Measurements from ENCODE around the gene MRPL14. TPM values are rescaled to one million over a fixed set of nuclear protein-coding genes. Genes with fewer than 3 reads are reported as not detected.

The MRPL14 gene
- total RNA-seq, 4 donors from 2014 or later = 8.8 to 36.6 (median 18.9) TPM

- no peaks in the 10 kb centered on the region for H3K27me3 ChIP-seq
- DNase-seq (ENCODE audit: low spot score in 2 of 2) = no peak
- WGBS, 2 donors = 90 to 95% methylated on average over 1 of the region's 1 CpG
- no peak overlapping the region for H3K27ac ChIP-seq
- H3K4me1 ChIP-seq = no peaks in the 10 kb centered on the region
- no peaks in the 10 kb centered on the region for H3K9me3 ChIP-seq
- H3K36me3 ChIP-seq = peaks cover 0 to 100% (median 4%) of the 10 kb centered on the region in 3 donors
- no peak for TF ChIP-seq POLR2A (IDR thresholded peaks at IDR 0.05)
- TF ChIP-seq CTCF (IDR thresholded peaks at IDR 0.05) = no peak
- no peak for TF ChIP-seq EP300 (IDR thresholded peaks at IDR 0.05)
- no peak overlapping the region for H3K4me3 ChIP-seq
Observed at GRCh38 chr6:44142835-44143234, 15.6 kb upstream of the MRPL14 start.

- DNase-seq (ENCODE audit: low spot score in 2 of 2) = no peak
- H3K36me3 ChIP-seq = peaks cover 0 to 99% (median 4%) of the 10 kb centered on the region in 3 donors
- TF ChIP-seq CTCF (IDR thresholded peaks at IDR 0.05) (no peak), EP300 (IDR thresholded peaks at IDR 0.05) (no peak), POLR2A (IDR thresholded peaks at IDR 0.05) (no peak)
- no peaks in the 10 kb centered on the region for H3K9me3 ChIP-seq
- H3K27me3 ChIP-seq = no peaks in the 10 kb centered on the region
- H3K27ac ChIP-seq = no peak overlapping the region
- no peaks in the 10 kb centered on the region for H3K4me1 ChIP-seq
- WGBS, 2 donors = 81 to 86% methylated on average over 10 of the region's 10 CpGs
- no peak overlapping the region for H3K4me3 ChIP-seq
Observed at GRCh38 chr6:44139351-44139743, 12.1 kb upstream of the MRPL14 start.

GRCh38 chr6:44138717-44139350 lies 11.6 kb upstream of the MRPL14 start:
- TF ChIP-seq POLR2A (IDR thresholded peaks at IDR 0.05) = no peak
- TF ChIP-seq CTCF (IDR thresholded peaks at IDR 0.05) = no peak
- TF ChIP-seq EP300 (IDR thresholded peaks at IDR 0.05) = no peak
- Histone ChIP-seq H3K4me1 (peaks cover 0 to 4% (median 0%) of the 10 kb centered on the region in 4 donors), H3K36me3 (peaks cover 0 to 94% (median 4%) of the 10 kb centered on the region in 3 donors), H3K27ac (no peak overlapping the region), H3K27me3 (no peaks in the 10 kb centered on the region), H3K4me3 (no peak overlapping the region), H3K9me3 (no peaks in the 10 kb centered on the region)
- WGBS, 2 donors = 55 to 62% methylated on average over 4 to 6 of the region's 6 CpGs
- no peak for DNase-seq (ENCODE audit: low spot score in 2 of 2)

GRCh38 chr6:44135875-44136274 lies 8.6 kb upstream of the MRPL14 start:
- Histone ChIP-seq H3K27ac (no peak overlapping the region), H3K4me1 (peaks cover 0 to 22% (median 7%) of the 10 kb centered on the region in 4 donors), H3K4me3 (no peak overlapping the region), H3K36me3 (peaks cover 0 to 64% (median under 1%) of the 10 kb centered on the region in 3 donors), H3K9me3 (no peaks in the 10 kb centered on the region), H3K27me3 (no peaks in the 10 kb centered on the region)
- TF ChIP-seq CTCF (IDR thresholded peaks at IDR 0.05) = no peak
- TF ChIP-seq POLR2A (IDR thresholded peaks at IDR 0.05) = no peak
- TF ChIP-seq EP300 (IDR thresholded peaks at IDR 0.05) = no peak
- DNase-seq (ENCODE audit: low spot score in 2 of 2) = no peak
- 82 to 86% methylated on average over 7 of the region's 7 CpGs for WGBS, 2 donors

- DNase-seq (ENCODE audit: low spot score in 2 of 2) = no peak
- Histone ChIP-seq H3K4me1 (peaks cover 0 to 22% (median 7%) of the 10 kb centered on the region in 4 donors), H3K9me3 (no peaks in the 10 kb centered on the region), H3K27ac (no peak overlapping the region), H3K27me3 (no peaks in the 10 kb centered on the region), H3K4me3 (no peak overlapping the region), H3K36me3 (peaks cover 0 to 58% (median 0%) of the 10 kb centered on the region in 3 donors)
- TF ChIP-seq POLR2A (IDR thresholded peaks at IDR 0.05) = no peak
- WGBS, 2 donors = 80 to 81% methylated on average over 10 of the region's 10 CpGs
Observed at GRCh38 chr6:44135173-44135758, 8.0 kb upstream of the MRPL14 start.

Measured in tibial nerve (tissue), 4 donors.